ELR (cell line): Measurements from ENCODE around the gene CRIP1.
A peak's percentile ranks its signal among the peaks of the same experiment; 100 is the strongest.

Experiments used
- DNase-seq: peaks from one replicate; pipeline ENCODE4 v3.0.0-alpha.2; 2015; ENCODE audit warnings: low read depth

The CRIP1 gene

GRCh38 chr14:105486163-105486973 is at the start of gene CRIP1:
Gene CRIP1, plus strand, starts transcription at chr14:105486886. Its CDS starts 374 bp downstream, at chr14:105487260.
- DNase-seq, result no peak

DNA sequence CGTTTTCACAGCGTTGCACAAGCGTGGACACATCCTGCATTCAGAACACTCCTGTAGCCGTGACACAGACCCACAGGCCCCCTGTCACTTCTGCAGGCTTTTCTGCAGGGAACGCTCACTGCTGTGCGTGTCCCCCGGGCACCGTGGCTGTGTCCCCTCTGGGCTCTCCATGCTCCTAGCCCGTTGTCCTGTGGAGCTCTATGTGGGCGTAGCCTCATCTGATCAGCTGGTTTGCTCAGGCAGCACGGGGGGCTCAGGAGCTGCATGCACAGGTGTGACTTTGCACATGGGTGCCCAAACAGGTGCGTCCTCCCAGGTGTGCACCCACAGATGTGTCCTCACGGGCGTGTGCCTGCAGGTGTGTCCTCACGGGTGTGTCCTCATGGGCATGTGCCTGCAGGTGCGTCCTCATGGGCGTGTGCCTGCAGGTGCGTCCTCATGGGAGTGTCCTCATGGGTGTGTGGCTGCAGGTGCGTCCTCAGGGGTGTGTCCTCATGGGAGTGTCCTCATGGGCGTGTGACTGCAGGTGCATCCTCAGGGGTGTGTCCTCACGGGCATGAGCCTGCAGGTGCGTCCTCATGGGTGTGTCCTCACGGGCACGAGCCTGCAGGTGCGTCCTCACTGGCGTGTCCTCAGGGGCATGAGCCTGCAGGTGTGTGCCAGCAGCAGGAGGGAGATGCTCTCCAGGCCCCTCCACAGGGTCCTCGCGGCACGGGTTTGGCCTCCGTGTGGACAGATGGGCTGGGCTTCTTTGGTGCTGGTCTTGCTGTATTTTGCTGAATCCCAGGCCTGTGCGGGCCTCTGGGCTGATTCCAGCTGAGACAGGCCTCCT is 49.6 kb upstream of the CRIP1 start:
- no peak for DNase-seq

DNA sequence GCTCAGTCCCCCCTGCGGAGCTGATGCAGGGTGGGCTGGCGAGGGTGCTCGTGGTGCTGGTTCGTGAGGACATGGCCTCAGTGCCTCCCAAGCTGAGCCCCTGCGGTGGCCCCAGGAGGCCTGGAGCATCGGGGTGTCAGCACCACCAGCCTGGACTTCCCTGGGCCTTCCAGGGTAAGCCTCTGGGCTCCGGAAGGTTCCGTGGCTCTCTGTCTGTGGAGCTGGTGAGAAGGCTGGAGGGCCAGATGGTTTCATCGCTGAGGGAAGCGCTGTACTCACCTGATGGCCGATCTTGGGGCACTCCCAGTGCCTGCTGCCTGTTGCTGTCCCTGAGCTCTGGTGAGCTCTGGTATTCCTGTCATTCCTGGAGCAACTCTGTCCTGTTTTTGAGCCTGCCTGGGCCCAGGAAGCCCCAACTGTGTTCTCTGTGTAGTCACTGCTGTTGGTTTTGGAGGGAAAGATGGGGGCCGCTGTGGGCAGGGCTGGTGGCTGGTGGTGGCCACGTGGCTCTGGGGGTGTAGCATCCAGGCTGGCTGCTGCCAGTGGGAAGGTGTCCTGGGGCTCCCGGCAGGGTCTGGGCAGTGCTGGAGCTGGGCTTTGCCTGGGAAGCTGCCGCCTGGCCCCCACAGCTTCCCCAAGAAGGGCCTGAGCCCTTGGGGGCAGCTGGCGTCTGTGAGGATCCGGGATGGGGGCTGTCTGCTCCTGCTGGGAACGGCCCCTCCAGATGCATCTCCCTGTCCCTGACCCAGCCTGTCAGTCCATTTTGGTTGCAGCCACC is 48.8 kb upstream of the CRIP1 start:
- DNase-seq, result no peak

- DNase-seq, result no peak
Measured at GRCh38 chr14:105439179-105439578, 47.5 kb upstream of the CRIP1 start.

GRCh38 chr14:105439710-105440553 is 46.8 kb upstream of the CRIP1 start:
- no peak for DNase-seq

DNA sequence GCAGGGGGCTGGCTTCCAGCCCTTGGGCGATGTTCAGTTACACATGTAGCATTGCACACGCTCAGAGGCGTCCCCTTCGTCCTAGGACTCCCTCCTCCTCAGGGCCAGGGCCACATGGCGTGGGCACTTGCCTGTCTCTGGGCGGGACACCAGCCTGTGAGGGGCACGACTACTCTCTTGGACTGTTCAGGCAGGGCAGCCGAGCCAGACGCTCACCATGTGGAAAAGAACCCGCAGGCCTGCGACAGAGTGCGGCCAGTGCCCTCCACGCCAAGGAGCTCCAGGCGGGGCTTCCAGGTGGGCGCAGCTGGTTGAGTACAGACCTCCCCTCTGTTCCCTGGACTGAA is 46.2 kb upstream of the CRIP1 start:
- no peak for DNase-seq

GRCh38 chr14:105440992-105441391 is 45.7 kb upstream of the CRIP1 start:
- no peak for DNase-seq

GRCh38 chr14:105442125-105442524 is 44.6 kb upstream of the CRIP1 start:
- no peak for DNase-seq

DNA sequence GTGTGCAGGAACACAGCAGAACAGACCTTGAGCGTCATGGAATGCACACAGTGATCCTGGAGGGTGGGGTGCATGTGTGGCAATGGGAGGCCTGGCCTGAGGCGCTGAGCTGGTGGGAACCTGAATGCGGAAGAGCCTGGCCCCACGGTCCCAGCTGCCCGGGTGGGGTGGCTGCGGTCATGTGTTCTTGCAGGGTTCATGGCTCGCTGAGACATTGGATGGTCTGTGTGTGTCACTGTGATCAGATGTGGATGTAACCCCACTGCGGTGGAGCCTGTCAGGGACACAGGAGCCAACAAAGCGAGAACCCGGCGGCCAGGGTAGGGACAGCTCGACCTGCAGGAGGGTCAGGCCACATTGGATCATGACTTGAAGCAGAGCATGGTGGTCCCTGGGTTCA is 43.9 kb upstream of the CRIP1 start:
- DNase-seq, result no peak

DNA sequence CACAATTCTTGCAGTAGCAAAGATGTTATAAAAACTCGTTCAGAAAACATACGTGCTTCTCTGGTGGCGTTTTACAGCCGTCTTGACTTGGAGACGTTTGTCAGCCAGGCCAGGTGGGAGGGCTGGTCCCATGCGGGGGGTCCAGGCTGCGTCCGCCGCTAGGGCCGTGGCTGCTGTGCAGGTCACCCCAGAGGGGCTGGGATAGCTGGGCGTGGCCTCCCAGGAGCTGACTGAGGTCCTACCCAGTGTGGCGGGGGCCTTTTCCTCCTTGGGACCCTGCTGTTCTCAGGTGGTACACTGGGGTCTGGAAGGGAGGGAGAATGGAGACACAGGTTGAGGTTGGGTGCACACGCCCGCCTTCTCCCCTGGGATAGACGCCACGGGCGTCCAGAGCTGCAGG is 41.8 kb upstream of the CRIP1 start:
- no peak for DNase-seq

- no peak for DNase-seq
Measured at GRCh38 chr14:105445290-105445689, 41.4 kb upstream of the CRIP1 start.

DNA sequence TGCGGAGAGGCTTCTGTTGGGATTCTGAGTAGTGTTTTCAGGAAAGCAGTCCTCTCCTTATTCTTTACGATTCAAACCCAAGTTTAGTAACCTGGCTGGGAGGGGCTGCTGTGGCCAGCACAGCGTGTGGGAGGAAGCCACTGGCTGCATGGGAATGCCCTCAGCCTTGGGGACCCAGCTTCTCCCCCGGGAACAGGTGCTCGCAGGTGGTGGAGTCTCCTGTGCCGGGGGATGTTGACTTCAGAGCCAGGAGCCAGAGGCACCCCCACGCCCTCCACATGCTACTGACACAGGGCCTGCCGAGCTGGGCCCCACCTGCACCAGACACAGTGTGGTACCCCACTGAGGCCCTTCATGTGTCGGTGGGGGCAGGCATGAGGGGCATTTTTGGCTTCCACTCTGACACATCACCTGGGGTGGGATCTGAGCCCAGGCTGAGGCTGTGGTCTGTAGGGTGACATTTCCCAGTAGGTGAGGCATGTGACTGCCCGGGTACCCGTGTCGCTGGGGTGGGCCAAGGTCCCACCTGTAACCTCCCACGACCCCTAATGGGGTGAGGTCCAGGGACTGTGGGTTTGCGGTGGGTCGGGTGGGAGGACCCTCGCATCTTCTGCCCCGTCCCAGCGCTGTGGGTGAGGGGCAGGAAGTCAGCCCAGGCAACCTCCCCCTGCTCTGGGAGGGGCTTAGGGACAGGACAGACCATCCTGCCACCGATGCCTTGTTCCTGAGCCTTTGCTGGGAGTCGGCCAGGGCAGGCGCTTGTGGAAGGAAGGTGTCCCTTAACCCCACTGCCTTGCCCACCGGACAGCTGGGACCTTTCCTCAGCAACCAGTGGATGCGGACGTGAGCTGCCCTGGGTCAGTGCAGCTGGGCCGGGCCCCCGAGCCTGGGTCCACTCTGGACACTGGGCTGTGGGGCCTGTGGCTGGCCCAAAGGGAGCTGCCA is 40.5 kb upstream of the CRIP1 start:
- no peak for DNase-seq

DNA sequence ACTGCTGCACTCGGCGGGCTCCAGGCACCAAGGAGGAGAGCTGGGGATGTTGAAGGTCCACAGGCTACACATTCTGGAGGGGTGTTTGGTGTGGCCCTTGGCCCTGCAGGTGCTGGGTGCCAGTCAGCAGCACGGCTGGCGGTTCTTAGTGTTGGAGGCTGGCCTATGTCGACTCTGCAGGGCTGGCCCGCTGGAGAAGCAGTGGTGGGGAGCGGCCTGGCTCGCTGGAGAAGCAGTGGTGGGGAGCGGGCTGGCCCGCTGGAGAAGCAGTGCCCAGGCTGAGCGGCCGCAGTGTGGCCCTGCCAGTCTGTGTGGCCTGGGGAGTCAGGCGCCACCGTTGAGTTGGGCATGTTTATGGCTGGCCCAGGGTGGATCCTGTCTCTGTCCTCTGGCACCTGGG is 39.7 kb upstream of the CRIP1 start:
- DNase-seq, result no peak

DNA sequence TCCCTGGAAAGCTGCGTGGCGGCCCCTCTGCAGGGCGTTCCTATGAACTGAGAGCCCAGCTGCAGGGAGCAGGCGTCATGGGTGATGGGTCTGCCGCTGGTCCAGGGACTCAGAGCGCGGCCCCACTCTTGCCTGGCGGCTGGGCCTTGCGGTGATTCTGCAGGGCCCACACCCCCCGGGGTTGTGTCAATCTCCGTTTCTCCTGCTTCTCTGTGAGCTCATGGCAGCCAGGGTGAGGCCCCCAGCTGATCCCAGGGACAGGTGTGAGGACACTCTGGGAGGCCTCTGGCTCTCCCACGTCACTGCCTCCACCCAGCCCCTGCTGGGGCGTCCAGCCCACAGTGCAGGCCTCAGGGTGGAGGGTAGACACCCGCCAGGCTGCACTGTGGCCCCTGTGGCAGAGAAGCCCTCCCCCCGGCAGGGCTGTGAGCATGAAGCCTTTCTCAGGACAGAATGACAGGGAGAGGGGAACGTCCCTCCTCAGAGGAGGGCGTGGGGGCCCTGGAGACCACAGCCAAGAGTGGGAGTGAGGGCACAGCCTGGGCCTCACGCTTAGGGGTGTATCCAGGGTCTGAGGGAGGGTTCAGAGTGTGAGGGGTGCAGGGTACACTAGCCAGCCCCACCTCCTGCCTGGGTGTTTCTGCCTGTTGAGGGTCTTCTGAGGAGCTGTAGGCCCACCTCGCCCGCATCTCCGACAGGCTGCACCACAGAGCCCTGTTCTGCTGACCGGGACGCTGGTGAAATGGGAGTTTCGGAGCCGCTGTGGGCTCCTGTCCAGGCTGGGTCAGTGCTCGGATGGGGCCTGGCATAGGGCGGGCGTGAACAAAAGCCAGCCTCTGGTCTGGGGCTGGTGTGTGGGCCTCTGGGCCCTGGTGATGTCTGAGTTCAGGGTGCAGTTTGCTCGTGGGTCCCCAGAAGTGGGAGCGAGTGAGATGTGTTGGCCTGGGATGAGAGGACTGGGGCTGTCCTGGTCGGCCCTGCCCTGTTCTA is 38.7 kb upstream of the CRIP1 start:
- DNase-seq, result no peak

DNA sequence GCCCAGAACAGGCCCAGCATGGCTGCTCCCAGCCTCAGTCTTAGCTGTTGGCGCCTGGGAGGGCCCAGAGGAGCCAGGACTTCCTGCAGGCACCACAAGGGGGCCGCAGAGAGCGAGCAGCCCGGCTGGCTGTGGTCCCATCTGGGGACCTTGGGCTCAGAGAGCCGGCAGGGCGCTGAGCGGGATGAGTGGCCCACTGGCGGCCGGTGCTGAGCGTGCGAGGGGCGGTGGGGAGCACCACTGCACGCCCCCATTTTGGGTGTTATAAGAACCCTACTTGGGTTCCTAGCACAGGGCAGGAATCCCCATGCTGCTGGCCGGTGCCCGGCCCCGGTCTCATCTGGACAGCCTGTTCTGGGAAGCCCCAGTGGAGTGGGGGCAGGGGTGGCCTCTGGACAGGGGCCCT is 38.0 kb upstream of the CRIP1 start:
- peak; percentile 58 for DNase-seq

DNA sequence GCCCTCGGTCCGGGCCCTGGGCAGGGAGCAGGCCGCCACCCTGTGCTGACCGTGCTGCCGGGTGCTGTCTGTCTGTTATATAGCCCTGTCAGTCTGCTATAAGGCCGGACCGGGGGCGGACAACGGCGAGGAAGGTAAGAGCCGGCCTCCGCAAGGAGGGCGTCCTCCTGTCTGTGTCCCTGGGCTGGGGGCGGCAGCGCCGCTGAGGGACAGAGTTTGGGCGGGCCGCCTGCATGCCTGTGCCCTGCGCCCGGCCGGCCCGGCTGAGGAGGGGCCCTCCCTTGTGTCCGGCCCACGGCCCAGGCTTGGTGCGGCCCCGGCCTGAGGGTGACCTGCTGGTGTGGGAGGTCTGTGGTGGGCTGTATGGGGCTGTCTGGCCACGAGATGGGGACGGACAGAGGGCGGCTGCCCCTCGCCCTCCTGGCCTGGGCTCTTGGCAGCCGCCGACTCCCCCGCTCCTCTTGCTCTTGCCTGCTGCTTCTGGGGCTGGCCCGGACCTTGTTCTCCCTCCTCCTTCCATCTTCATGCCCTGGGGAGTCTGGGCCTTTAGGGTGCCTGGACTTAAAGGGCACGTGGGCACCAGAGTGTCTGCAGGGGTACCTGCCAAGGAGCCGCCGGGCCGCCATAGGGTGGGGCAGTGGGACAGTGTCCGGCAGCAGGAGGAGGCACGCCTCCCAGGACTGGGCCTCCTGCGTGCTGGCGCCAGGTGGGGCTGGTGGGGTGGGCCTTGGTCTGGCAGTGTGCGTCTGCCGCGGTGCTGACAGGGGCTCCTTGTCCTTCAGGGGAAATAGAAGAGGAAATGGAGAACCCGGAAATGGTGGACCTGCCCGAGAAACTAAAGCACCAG is 37.2 kb upstream of the CRIP1 start:
- DNase-seq, result no peak

DNA sequence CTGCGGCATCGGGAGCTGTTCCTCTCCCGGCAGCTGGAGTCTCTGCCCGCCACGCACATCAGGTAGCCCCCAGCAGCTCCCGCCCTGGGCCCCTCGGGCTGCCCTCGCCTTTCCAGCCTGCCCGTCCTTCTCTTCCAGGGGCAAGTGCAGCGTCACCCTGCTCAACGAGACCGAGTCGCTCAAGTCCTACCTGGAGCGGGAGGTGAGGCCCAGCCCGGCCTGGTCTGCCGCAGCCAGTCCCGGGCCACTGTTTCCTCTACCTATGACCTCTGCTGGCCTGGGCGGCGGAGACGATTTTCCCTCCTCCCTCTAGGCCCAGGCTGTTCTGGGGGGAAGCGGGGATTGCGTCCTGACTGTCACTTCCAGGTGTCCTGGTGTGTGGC is 36.6 kb upstream of the CRIP1 start:
- no peak for DNase-seq
